ENCODE measurements around the gene TTC7B. TPM values are rescaled to one million over a fixed set of nuclear protein-coding genes. Genes with fewer than 3 reads are reported as not detected.

TTC7B gene
- total RNA-seq, 1 experiment from 2014 or later: 40.9 TPM

GRCh38 chr14:90544566-90544965, 271.7 kb downstream of the TTC7B start:
- POLR2A ChIA-PET: no interaction called here

DNA sequence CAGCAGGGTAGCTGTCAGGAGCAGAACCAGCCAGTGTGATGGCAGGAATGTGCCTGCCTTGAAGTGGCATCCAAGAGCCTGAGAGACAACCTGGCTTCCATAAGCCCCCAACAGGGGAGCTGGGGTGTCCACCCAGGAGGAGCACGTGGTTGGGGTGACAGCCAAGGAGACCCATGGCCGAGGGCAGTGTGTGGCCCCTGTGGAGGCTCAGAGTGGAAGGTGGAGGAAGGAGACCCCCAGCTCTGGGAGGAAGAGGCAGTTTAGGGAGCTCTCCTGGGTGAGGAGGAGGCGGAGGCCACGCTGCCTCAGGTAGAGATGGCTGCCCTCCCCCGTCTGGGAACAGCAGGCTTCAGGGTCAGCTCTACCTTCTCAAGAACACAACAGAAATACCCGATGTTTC, 272.4 kb downstream of the TTC7B start:
- TF ChIP-seq, protein P1, sequence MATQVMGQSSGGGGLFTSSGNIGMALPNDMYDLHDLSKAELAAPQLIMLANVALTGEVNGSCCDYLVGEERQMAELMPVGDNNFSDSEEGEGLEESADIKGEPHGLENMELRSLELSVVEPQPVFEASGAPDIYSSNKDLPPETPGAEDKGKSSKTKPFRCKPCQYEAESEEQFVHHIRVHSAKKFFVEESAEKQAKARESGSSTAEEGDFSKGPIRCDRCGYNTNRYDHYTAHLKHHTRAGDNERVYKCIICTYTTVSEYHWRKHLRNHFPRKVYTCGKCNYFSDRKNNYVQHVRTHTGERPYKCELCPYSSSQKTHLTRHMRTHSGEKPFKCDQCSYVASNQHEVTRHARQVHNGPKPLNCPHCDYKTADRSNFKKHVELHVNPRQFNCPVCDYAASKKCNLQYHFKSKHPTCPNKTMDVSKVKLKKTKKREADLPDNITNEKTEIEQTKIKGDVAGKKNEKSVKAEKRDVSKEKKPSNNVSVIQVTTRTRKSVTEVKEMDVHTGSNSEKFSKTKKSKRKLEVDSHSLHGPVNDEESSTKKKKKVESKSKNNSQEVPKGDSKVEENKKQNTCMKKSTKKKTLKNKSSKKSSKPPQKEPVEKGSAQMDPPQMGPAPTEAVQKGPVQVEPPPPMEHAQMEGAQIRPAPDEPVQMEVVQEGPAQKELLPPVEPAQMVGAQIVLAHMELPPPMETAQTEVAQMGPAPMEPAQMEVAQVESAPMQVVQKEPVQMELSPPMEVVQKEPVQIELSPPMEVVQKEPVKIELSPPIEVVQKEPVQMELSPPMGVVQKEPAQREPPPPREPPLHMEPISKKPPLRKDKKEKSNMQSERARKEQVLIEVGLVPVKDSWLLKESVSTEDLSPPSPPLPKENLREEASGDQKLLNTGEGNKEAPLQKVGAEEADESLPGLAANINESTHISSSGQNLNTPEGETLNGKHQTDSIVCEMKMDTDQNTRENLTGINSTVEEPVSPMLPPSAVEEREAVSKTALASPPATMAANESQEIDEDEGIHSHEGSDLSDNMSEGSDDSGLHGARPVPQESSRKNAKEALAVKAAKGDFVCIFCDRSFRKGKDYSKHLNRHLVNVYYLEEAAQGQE (IDR thresholded peaks at IDR 0.05; ENCODE audit: insufficient read depth in 1 of 2, low read depth in 2 of 2, low read length in 1 of 2): no peak
- TF ChIP-seq CTCF (IDR thresholded peaks at IDR 0.05): no peak
- TF ChIP-seq TCF7L2 (IDR thresholded peaks at IDR 0.05; ENCODE audit: low read depth, low read length): no peak
- Histone ChIP-seq H3K9me3 (ENCODE audit: control insufficient read depth, insufficient read depth, low read depth, low read length) (no peaks in the 10 kb centered on the region), H3K27ac (ENCODE audit: low read length) (no peak overlapping the region), H3K27me3 (ENCODE audit: control insufficient read depth, insufficient read depth, low read length) (no peaks in the 10 kb centered on the region), H3K4me3 (ENCODE audit: low read depth in 2 of 2, low read length in 2 of 2) (no peak overlapping the region), H3K36me3 (ENCODE audit: control insufficient read depth, insufficient read depth, low read length) (no peaks in the 10 kb centered on the region), H3K4me1 (ENCODE audit: control insufficient read depth, insufficient read depth, low read length) (no peaks in the 10 kb centered on the region)
- no TSS peak for BruUV-seq (replicated peaks)
- ChIA-PET POLR2A (no interaction called here), CTCF (no interaction called here)
- in situ Hi-C loops (cut with HindIII; ENCODE audit: low pct_unique_long_range_greater_than_20kb, low sequenced_read_pairs) (no loop called here), intact Hi-C loops (cut with micrococcal nuclease; ENCODE audit: unreplicated experiment) (no loop called here)
- ATAC-seq: no peak
- DNase-seq (ENCODE audit: low read depth, low spot score): no peak

More at GRCh38 chr14:90544566-90544965, 271.7 kb downstream of the TTC7B start:
- in situ Hi-C loops (cut with HindIII; ENCODE audit: low pct_unique_long_range_greater_than_20kb, low sequenced_read_pairs) (no loop called here), intact Hi-C loops (cut with micrococcal nuclease; ENCODE audit: unreplicated experiment) (no loop called here)
- H3K9me3 ChIP-seq (ENCODE audit: control insufficient read depth, insufficient read depth, low read depth, low read length): no peaks in the 10 kb centered on the region
- CTCF ChIA-PET: no interaction called here
- H3K27ac ChIP-seq (ENCODE audit: low read length): no peak overlapping the region
- H3K27me3 ChIP-seq (ENCODE audit: control insufficient read depth, insufficient read depth, low read length): no peaks in the 10 kb centered on the region
- H3K4me3 ChIP-seq (ENCODE audit: low read depth in 2 of 2, low read length in 2 of 2): no peak overlapping the region
- no peaks in the 10 kb centered on the region for H3K4me1 ChIP-seq (ENCODE audit: control insufficient read depth, insufficient read depth, low read length)
- TF ChIP-seq CTCF (IDR thresholded peaks at IDR 0.05): no peak
- TF ChIP-seq SIN3A (IDR thresholded peaks at IDR 0.05; ENCODE audit: borderline replicate concordance, insufficient read depth, low read depth, low read length): no peak
- no peak for TF ChIP-seq TCF7L2 (IDR thresholded peaks at IDR 0.05; ENCODE audit: low read depth, low read length)
- TF ChIP-seq, protein P1 (IDR thresholded peaks at IDR 0.05; ENCODE audit: insufficient read depth in 1 of 2, low read depth in 2 of 2, low read length in 1 of 2): no peak
- no peak for TF ChIP-seq POLR2AphosphoS5 (IDR thresholded peaks at IDR 0.05; ENCODE audit: low read depth, low read length)
- DNase-seq (ENCODE audit: low read depth, low spot score) (no peak), ATAC-seq (no peak)
- no peaks in the 10 kb centered on the region for H3K36me3 ChIP-seq (ENCODE audit: control insufficient read depth, insufficient read depth, low read length)
- BruUV-seq (replicated peaks): no TSS peak
